Measurements from ENCODE around the gene HOXD8.

Gene HOXD8

GRCh38 chr2:176117162-176117822 is 12.2 kb upstream of the HOXD8 start:
- DNase-seq (ENCODE audit: low read depth), result no peak

DNA sequence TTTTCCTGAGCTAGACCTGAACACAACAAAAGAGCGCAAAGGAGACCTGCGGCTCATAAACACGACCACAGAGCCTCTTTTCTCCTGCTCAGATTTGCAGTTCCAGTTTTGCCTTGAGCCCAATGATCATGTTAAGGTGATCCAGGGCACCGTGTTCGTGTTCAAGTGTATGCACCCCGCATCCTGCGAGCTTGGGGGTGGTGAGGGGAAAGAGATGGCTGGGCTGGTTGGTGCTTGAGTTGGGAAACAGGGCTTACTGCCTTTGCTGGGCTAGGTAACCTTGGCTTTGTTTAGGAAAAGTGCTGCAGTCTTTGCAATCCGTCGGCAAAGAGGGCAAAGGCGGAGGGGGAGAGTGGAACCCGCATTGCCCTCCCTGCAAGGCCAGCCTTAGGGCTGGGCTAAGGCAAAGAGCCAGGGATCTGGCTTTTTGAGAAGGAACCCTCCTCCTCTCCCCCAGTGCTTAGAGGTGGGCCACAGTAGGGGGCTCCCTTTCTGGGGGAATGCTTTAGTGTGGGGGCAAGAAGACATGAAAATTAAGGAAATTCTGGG is 11.6 kb upstream of the HOXD8 start:
- no peak for DNase-seq (ENCODE audit: low read depth)

DNA sequence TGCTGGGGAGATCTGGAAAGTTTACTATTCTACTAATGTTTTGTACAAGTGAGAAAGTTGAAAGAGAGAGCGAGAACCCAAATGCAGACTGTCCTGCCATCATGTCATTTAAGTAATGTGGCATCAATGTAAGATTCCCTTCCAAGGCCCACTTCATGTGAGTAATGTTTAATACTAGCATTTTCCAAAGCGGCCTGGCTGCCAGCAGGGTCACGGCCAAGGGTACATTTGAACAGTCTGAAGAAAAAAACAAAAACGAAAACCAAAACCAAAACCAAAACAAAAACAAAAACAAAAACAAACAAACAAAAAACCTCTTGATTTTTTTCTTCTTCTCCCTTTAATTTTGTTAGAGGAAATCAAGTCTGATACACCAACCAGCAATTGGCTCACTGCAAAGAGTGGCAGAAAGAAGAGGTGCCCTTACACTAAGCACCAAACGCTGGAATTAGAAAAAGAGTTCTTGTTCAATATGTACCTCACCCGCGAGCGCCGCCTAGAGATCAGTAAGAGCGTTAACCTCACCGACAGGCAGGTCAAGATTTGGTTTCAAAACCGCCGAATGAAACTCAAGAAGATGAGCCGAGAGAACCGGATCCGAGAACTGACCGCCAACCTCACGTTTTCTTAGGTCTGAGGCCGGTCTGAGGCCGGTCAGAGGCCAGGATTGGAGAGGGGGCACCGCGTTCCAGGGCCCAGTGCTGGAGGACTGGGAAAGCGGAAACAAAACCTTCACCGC is 10.7 kb upstream of the HOXD8 start:
- DNase-seq (ENCODE audit: low read depth), result no peak

GRCh38 chr2:176120364-176121189 is 8.9 kb upstream of the HOXD8 start:
- DNase-seq (ENCODE audit: low read depth), result no peak

DNA sequence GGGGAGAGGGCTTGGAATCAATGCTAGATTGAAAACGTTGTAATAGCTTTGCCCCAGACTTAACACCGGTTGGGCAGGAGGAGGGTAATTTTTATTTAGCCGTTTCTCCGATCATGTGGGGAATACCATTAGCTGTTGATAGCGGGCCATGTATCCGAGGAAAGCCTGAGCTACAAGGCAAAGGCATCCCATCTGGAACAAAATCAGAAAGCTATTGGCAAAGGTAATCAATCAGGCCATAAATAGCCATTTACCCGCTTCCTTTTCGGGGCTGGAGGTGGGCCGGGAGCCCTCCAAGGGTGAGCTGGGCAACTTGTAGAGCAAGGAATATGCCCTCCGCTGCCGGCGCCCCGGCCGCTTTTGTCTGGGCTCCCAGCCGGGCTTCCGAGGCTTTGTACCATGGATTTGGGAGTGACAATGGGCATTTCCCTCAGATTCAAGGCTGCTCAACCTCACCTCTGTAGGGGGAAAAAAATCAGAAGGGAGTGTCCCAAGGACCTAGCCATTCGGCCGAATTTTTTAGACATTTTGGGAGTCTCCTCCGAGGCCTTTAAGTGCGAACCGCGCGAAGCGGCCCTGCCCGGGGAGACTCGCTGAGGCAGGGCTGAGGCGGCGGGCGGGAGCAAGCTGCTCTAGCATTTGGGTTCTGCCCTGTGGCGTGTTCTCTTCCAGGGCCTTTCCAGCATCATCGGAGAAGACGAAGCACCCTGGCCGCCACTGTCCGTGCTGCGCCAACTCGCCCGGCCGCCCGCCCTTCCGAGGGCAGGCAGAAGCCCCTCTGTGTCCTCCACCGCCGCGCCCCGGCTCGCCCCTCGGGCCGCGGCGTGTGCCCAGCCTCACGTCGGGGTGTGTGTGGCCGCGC is 8.1 kb upstream of the HOXD8 start:
- no peak for DNase-seq (ENCODE audit: low read depth)

GRCh38 chr2:176122052-176122682 is 7.3 kb upstream of the HOXD8 start:
- DNase-seq (ENCODE audit: low read depth), result no peak

DNA sequence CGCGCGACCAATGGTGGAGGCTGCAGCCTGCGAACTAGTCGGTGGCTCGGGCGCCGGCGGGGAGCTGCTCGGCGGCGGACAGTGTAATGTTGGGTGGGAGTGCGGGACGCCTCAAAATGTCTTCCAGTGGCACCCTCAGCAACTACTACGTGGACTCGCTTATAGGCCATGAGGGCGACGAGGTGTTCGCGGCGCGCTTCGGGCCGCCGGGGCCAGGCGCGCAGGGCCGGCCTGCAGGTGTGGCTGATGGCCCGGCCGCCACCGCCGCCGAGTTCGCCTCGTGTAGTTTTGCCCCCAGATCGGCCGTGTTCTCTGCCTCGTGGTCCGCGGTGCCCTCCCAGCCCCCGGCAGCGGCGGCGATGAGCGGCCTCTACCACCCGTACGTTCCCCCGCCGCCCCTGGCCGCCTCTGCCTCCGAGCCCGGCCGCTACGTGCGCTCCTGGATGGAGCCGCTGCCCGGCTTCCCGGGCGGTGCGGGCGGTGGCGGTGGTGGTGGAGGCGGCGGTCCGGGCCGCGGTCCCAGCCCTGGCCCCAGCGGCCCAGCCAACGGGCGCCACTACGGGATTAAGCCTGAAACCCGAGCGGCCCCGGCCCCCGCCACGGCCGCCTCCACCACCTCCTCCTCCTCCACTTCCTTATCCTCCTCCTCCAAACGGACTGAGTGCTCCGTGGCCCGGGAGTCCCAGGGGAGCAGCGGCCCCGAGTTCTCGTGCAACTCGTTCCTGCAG is 6.7 kb upstream of the HOXD8 start, which contains the start of gene HOXD9:
TSS of gene HOXD9 (plus strand) at position 37 of the 728 bp plus-strand sequence. CDS start at position 87, 50 bp downstream.
- no peak for DNase-seq (ENCODE audit: low read depth)

GRCh38 chr2:176123411-176124109 is 5.9 kb upstream of the HOXD8 start:
- DNase-seq (ENCODE audit: low read depth), result no peak

GRCh38 chr2:176124110-176124946 is 5.2 kb upstream of the HOXD8 start:
- DNase-seq (ENCODE audit: low read depth), result no peak

DNA sequence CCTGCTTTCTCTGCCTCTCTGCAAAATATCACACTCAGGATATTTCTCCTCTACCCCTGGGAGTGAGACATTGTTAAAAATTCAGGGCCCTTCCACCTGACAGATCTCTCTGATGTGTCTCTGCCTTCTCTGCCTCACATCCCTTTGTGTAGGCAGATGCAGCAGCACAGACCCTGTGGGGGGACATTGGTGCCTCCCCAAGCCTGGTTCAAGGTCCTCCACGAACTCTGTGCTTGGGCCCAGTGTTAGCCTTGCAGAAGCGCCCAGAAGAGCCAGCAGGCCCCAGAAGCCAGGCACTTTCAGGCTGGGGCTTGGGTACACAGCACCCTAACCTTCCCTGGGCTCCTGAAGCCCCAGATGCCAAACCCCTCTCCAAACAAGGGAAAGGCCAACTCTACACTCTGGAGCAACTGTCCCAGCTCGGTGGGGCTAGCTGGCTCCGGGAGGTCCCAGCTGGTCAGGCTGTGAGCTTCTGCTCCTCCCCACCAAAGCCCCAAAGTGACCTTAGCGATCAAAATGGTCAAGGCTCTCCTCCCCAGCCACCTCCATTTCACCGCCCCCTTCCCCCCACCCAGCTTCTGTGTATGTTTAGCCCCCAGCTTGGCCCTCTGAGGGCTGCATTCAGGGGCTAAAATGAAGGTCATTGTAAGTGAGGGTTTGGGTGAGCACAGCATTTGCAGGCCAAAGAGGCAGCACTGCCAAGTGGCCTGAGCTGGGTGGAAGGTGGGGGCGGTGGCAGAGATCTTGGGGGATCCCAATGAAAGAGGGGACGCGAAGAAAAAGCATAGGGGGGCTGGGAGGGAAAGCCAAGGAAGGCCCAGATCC is 4.3 kb upstream of the HOXD8 start:
- no peak for DNase-seq (ENCODE audit: low read depth)

- no peak for DNase-seq (ENCODE audit: low read depth)
Measured at GRCh38 chr2:176125772-176126054, 3.8 kb upstream of the HOXD8 start.

GRCh38 chr2:176126929-176127773 is 2.4 kb upstream of the HOXD8 start:
- peak; percentile 51 for DNase-seq (ENCODE audit: low read depth)

GRCh38 chr2:176127774-176128072 is 1.8 kb upstream of the HOXD8 start:
- DNase-seq (ENCODE audit: low read depth), result no peak

DNA sequence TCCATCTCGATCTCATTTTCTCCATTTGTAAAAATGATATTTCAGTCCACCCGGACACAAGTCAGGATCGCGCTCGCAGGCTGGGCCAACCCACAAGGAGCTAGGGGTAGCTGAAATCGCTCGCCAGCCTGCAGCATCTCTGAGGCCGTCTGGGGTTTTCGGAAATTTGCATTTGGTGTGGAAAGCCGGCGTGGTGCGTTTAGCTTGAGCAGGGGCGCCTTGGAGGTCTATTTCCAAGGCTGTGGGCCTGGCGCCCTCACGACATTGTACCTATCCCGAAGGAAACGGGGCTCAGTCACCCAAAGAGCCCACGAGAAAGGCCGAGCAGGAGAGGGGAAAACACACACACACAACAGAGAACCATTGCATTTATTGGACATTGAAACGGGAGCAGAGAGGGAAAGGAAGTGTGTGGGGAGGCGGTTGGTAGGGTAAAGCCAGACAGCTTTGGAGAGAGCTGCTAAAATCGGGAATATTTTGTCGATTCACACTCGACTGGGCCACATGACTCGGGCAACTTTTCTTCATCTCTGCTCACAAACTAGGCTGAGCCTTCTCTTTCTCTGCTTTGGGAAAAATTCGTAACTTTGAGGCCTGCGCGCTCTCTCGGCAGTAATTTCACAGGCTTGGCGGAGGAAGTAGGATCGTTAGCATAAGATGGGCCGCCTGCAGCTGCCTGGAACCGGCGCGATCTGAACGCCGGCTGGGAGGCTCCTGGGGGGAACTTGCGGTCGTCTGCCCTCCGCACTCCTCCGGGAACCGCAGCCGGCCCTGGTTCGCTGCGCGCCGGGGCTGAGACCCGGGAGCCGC is 1.1 kb upstream of the HOXD8 start:
- no peak for DNase-seq (ENCODE audit: low read depth)

- DNase-seq (ENCODE audit: low read depth), result no peak
Measured at GRCh38 chr2:176129813-176130146, 275 bp downstream of the HOXD8 start.

DNA sequence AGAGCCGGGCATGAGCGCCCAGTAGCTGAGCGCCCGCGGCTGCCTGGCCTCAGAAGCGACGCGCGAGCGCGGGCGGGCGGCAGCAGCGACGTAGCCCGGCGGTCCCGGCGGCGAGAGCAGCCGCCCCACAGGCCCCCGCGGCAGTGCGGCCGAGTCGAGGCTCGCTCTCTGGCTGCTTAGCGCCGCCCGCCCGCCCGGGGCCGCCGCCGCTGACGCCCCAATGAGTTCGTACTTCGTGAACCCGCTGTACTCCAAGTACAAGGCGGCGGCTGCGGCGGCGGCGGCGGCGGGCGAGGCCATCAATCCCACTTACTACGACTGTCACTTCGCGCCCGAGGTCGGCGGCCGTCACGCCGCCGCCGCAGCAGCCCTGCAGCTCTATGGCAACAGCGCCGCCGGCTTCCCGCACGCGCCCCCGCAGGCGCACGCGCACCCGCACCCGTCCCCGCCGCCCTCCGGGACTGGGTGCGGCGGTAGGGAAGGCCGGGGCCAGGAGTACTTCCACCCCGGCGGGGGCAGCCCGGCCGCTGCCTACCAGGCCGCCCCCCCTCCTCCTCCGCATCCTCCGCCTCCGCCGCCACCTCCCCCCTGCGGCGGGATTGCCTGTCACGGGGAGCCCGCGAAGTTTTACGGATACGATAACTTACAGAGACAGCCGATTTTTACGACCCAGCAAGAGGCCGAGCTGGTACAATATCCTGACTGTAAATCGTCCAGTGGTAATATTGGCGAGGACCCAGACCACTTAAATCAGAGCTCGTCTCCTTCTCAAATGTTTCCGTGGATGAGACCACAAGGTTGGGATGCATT is 847 bp downstream of the HOXD8 start:
- DNase-seq (ENCODE audit: low read depth), result no peak

Measured in activated gamma-delta T cell treated with anti-CD3 and anti-CD28 coated beads, Interleukin-2, amount 50 U/mL, for 16 hours (primary cell).